Breast epithelium (tissue), 4 donors: ENCODE measurements around the gene EFCAB14. TPM values are rescaled to one million over a fixed set of nuclear protein-coding genes. Genes with fewer than 3 reads are reported as not detected.
A peak's percentile ranks its signal among the peaks of the same experiment; 100 is the strongest.
"Not testable (repeated sequence)": the region's sequence is repeated elsewhere in the genome, so short reads cannot be mapped to it uniquely, and the experiment has no call there.

Experiments
- DNase-seq, 2 donors: peaks; one replicate each; pipeline ENCODE4 v3.0.0-alpha.2; 2019; ENCODE audit warnings: low spot score in 2 of 2
- H3K27ac ChIP-seq, 2 donors: fragments of 200-600 bp; sonication (generic) in 1 of 2; one replicate each; pipeline ENCODE4 v1.5.1; 2016 to 2019; ENCODE audit warnings: mild to moderate bottlenecking in 1 of 2
- H3K27me3 ChIP-seq, 2 donors: fragments of 200-600 bp; sonication (generic) in 1 of 2; one replicate each; pipeline versions ENCODE4 v1.5.1 to v1.6.0; 2017 to 2019; ENCODE audit warnings: control low read depth in 1 of 2, mild to moderate bottlenecking in 1 of 2
- H3K36me3 ChIP-seq: fragments of 200-600 bp; one replicate; pipeline ENCODE4 v1.5.1; 2019
- H3K4me1 ChIP-seq, 2 donors: fragments of 200-600 bp; sonication (generic); one replicate each; pipeline ENCODE4 v1.5.1; 2016 to 2019; ENCODE audit warnings: control low read depth in 1 of 2
- H3K4me3 ChIP-seq, 3 donors: fragments of 200-600 bp; sonication (generic); 1 replicate in 2 of 3; 2 replicates in 1 of 3; pipeline ENCODE4 v1.5.1; 2016 to 2019; ENCODE audit warnings: mild to moderate bottlenecking in 3 of 3, moderate library complexity in 2 of 3
- H3K9me3 ChIP-seq, 2 donors: fragments of 200-600 bp; sonication (generic) in 1 of 2; one replicate each; pipeline ENCODE4 v1.5.1; 2016 to 2019; ENCODE audit warnings: control low read depth in 1 of 2
- POLR2A ChIP-seq: fragments of 450-650 bp; IDR thresholded peaks from one replicate; pipeline ENCODE4 v1.6.1; 2016; ENCODE audit warnings: antibody characterized with exemption, mild to moderate bottlenecking, moderate library complexity
- POLR2AphosphoS5 ChIP-seq, 3 donors: sonication (generic); formaldehyde crosslinking; IDR thresholded peaks; one replicate each; pipeline ENCODE4 v1.6.1; 2017; ENCODE audit warnings: antibody characterized with exemption in 3 of 3
- intact Hi-C: fragments of 100-400 bp; cut with DNase I; formaldehyde crosslinking; loops from one replicate; pipeline ENCODE4 v1.15.1; 2023; ENCODE audit warnings: low total_unique reads
- total RNA-seq, 3 donors: library from RNA; depleted of rRNA; stranded (reverse); fragments of >200 nt; gene quantifications; one replicate each; pipeline ENCODE4 v1.1.0, GENCODE V29; 2016
- TF ChIP-seq, protein P1 (sequence below), 3 donors: fragments of 450-650 bp; IDR thresholded peaks; one replicate each; pipeline ENCODE4 v1.5.1; 2016 to 2017; ENCODE audit warnings: antibody characterized with exemption in 3 of 3, mild to moderate bottlenecking in 3 of 3, moderate library complexity in 3 of 3

EFCAB14 gene
- total RNA-seq, 3 donors from 2014 or later: 92.8 to 128 (median 106) TPM

DNA sequence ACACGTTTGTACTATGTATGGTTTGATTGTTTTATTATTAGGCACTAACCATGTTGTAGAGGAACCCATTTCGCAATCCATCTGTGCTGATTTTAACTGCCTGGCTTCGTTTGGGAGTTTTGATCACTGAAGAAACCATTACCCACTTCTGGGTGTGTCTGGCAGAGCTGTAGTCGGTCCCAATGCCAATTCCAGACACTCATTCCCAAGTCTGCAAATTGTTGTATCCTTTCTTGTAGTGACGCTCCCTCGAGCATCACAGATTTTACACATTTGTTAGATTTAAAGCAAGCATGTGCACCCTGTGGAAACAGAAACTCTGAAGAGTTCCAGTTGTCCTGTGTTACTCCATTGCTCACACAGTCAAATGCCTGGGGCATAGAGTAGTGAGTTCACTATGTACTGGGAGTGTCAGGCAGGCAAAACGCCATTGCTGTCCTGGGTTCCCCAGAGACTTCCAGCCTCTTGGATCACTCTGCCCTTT is 31.0 kb upstream of the EFCAB14 start:
- H3K36me3 ChIP-seq: no peaks in the 10 kb centered on the region
- TF ChIP-seq, protein P1, sequence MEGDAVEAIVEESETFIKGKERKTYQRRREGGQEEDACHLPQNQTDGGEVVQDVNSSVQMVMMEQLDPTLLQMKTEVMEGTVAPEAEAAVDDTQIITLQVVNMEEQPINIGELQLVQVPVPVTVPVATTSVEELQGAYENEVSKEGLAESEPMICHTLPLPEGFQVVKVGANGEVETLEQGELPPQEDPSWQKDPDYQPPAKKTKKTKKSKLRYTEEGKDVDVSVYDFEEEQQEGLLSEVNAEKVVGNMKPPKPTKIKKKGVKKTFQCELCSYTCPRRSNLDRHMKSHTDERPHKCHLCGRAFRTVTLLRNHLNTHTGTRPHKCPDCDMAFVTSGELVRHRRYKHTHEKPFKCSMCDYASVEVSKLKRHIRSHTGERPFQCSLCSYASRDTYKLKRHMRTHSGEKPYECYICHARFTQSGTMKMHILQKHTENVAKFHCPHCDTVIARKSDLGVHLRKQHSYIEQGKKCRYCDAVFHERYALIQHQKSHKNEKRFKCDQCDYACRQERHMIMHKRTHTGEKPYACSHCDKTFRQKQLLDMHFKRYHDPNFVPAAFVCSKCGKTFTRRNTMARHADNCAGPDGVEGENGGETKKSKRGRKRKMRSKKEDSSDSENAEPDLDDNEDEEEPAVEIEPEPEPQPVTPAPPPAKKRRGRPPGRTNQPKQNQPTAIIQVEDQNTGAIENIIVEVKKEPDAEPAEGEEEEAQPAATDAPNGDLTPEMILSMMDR (IDR thresholded peaks at IDR 0.05): no peak
- TF ChIP-seq POLR2A (no peak), POLR2AphosphoS5 (IDR thresholded peaks at IDR 0.05) (no peak)
- no peaks in the 10 kb centered on the region for H3K9me3 ChIP-seq
- H3K27me3 ChIP-seq: no peaks in the 10 kb centered on the region
- H3K27ac ChIP-seq: peak overlapping the region; percentile 78 to 85
- intact Hi-C loops: no loop called here
- DNase-seq: no peak
- H3K4me3 ChIP-seq: peak overlapping the region in 2 of 3 donors; percentile 8 to 41
- H3K4me1 ChIP-seq: no peaks in the 10 kb centered on the region

DNA sequence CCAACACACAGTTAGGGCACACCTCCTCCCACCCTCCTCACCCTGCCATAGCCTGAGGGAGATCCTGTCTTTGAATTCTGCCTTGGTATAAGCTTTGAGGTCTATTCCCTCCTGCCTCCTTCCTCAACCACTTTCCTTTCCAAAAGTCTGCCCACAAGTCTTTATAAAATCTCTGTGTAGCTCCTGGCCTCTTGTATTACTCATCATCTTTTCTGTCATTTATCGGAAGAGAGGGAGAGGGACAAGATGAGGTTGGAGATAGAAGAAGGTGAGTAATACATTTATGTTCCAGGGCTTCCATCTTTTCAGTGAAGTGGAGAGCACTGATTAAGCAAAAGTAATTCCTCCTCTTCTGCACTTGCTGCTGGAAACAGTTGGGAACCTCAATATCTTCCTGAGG is 30.5 kb upstream of the EFCAB14 start:
- intact Hi-C loops: no loop called here
- peak overlapping the region; percentile 78 to 85 for H3K27ac ChIP-seq
- no peaks in the 10 kb centered on the region for H3K36me3 ChIP-seq
- DNase-seq: no peak
- peak overlapping the region in 1 of 3 donors; percentile 41 for H3K4me3 ChIP-seq
- no peaks in the 10 kb centered on the region for H3K27me3 ChIP-seq
- no peak for TF ChIP-seq POLR2A
- no peak for TF ChIP-seq POLR2AphosphoS5 (IDR thresholded peaks at IDR 0.05)
- TF ChIP-seq, protein P1 (IDR thresholded peaks at IDR 0.05): no peak
- no peaks in the 10 kb centered on the region for H3K9me3 ChIP-seq
- H3K4me1 ChIP-seq: no peaks in the 10 kb centered on the region

DNA sequence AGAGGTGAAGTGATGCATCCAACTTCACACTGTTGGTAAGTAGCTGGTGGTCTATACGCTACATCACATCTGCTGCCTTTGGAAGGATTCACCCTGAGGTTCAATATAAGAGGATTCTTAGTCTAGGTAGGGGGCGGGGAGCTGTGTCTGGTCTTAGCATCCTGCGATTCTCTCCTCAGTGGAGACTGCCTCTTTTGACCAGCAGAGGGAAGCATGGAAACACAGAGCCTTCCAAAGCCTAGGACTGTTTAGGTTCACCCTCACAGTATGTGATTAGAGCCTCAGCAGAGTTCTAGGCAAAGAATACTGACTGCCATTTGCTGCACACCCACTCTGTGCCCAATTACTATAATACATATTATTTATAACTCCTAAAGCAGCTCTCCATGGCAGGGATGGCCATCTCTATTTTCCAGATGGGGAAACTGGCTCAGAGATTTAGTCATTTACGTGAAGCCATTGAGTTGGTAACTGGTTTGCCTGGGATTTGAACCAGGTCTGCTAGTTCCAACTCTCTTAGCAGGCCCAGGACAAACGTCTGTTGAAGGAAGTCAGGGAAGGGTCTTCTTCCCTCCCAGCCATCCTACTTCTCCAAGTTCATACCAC is 28.9 kb upstream of the EFCAB14 start:
- intact Hi-C loops: no loop called here
- Histone ChIP-seq H3K27me3 (no peaks in the 10 kb centered on the region), H3K4me1 (no peaks in the 10 kb centered on the region), H3K27ac (no peak overlapping the region), H3K9me3 (no peaks in the 10 kb centered on the region), H3K36me3 (no peaks in the 10 kb centered on the region), H3K4me3 (no peak overlapping the region)
- TF ChIP-seq POLR2A (no peak), POLR2AphosphoS5 (IDR thresholded peaks at IDR 0.05) (no peak)
- TF ChIP-seq, protein P1 (IDR thresholded peaks at IDR 0.05): peak; percentile 69 to 80 (median 75)
- DNase-seq: peak in 1 of 2 donors; percentile 42

DNA sequence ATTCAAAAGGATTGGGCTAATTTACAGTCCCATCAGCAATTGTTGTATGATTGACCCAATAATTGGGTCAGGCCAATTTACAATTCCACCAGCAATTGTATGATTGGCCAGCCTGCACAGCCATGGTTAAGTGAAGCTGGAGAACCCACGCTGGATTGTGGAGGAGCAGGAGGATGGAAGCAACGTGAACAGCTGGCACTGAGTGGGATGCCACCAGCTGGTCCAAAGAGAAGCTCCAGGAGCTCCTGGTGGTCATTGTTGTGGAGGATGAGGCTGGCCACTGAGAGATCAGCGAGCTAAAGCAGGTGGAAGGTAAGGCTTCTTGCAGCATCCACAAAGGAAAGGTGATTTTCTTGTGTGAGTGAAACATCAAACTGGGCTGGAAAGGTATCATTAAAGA is 23.2 kb upstream of the EFCAB14 start:
- H3K9me3 ChIP-seq: no peaks in the 10 kb centered on the region
- no peak overlapping the region for H3K27ac ChIP-seq
- H3K27me3 ChIP-seq: no peaks in the 10 kb centered on the region
- H3K4me3 ChIP-seq: no peak overlapping the region
- no peaks in the 10 kb centered on the region for H3K4me1 ChIP-seq
- no peak for TF ChIP-seq POLR2A
- TF ChIP-seq, protein P1 (IDR thresholded peaks at IDR 0.05): no peak
- TF ChIP-seq POLR2AphosphoS5 (IDR thresholded peaks at IDR 0.05): no peak
- intact Hi-C loops: no loop called here
- no peak for DNase-seq
- no peaks in the 10 kb centered on the region for H3K36me3 ChIP-seq

DNA sequence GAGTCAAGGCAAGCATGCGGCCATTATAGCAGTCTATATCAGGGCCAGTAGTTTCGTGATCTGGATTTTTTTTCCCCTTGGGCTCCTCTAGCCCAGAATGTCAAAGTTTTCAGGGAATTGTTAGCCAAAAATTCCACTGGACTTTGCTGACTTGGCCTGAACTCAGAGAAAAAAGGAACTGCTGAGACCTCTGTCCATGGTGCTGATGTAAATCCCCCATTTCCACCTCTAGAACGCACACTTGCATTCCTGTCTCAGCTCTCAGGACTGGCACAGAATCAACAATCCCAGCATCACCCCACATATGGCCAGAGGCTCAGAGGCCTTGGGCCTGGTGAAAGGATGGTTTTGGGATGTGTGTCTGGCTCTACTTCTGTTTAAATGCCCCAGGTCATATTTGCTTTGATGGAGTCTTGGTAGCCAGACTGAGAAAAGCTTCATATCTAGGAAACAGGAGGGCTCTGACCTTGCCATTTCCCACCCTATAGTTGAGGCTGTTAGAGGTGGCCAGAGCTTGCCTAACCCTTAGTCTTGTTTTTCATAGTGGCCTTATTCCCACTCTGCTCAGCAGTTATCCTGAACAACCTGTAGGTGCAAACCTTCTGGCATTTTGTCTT is 16.9 kb upstream of the EFCAB14 start:
- no peak overlapping the region for H3K27ac ChIP-seq
- no peak for DNase-seq
- no peaks in the 10 kb centered on the region for H3K4me1 ChIP-seq
- intact Hi-C loops: no loop called here
- no peak overlapping the region for H3K4me3 ChIP-seq
- H3K36me3 ChIP-seq: no peaks in the 10 kb centered on the region
- H3K9me3 ChIP-seq: peaks cover 0 to 4% of the 10 kb centered on the region in 2 donors
- TF ChIP-seq POLR2AphosphoS5 (IDR thresholded peaks at IDR 0.05) (no peak), POLR2A (no peak)
- TF ChIP-seq, protein P1 (IDR thresholded peaks at IDR 0.05): no peak
- no peaks in the 10 kb centered on the region for H3K27me3 ChIP-seq

DNA sequence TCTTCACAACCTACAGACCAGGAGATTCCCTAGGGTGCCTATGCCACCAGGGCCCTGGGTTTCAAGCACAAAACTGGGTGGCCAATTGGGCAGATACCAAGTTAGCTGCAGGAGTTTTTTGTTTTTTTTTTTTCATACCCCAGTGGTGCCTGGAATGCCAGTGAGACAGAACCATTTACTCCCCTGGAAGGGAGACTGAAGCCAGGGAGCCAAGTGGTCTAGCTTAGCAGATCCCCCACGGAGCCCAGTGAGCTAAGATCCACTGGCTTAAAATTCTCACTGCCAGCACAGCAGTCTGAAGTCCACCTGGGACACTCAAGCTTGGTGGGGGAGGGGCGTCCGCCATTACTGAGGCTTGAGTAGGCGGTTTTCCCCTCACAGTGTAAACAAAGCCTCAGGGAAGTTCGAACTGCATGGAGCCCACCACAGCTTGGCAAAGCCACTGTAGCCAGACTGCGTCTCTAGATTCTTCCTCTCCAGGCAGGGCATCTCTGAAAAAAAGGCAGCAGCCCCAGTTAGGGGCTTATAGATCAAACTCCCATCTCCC is 9.5 kb upstream of the EFCAB14 start:
- H3K9me3 ChIP-seq, H3K36me3 ChIP-seq, intact Hi-C loops, H3K27me3 ChIP-seq, DNase-seq, H3K4me3 ChIP-seq, H3K27ac ChIP-seq, H3K4me1 ChIP-seq: not testable (repeated sequence)
